CD4-positive, alpha-beta T cell (primary cell): ENCODE results near the gene MXRA5. TPM values are rescaled to one million over a fixed set of nuclear protein-coding genes. Genes with fewer than 3 reads are reported as not detected.
"Not testable (repeated sequence)": the region's sequence is repeated elsewhere in the genome, so short reads cannot be mapped to it uniquely, and the experiment has no call there.

ENCODE experiments used
- ATAC-seq: fragments of 200-7000 bp; cut with Tn5 transposase; one replicate; pipeline ENCODE4 v1.10.0; 2022; ENCODE audit warnings: mild to moderate bottlenecking; ENCODE audit not compliant: poor library complexity
- CTCF ChIA-PET: fragments of 350-600 bp; sonication (Branson Sonifier 250); formaldehyde crosslinking; loops from one replicate; lab custom pipeline; 2021; ENCODE audit warnings: antibody characterized with exemption, inconsistent platforms; lab: Charles Lee
- POLR2A ChIA-PET: fragments of 350-600 bp; sonication (Branson Sonifier 250); formaldehyde crosslinking; loops from one replicate; lab custom pipeline; 2021; ENCODE audit warnings: antibody characterized with exemption, inconsistent platforms; lab: Charles Lee
- DNase-seq, 14 experiments: peaks; one replicate each; pipeline ENCODE4 v3.0.0-alpha.2; 2013 to 2020; ENCODE audit warnings: mixed read lengths in 2 of 14
- H3K27ac ChIP-seq, 2 donors: one replicate each; pipeline versions ENCODE4 v1.5.1 to v1.7.0; 2013; ENCODE audit warnings: low read length in 2 of 2, low read depth in 1 of 2, mild to moderate bottlenecking in 1 of 2
- H3K27me3 ChIP-seq, 2 experiments: 1 replicate in 1 of 2; 2 replicates in 1 of 2; pipeline versions ENCODE4 v1.6.1 to v1.7.0; 2013; ENCODE audit warnings: low read length in 2 of 2, control low read depth in 1 of 2, mild to moderate bottlenecking in 1 of 2, moderate library complexity in 1 of 2; ENCODE audit not compliant: insufficient read depth in 2 of 2, control insufficient read depth in 1 of 2
- H3K36me3 ChIP-seq: one replicate; pipeline ENCODE4 v1.6.1; 2013; ENCODE audit warnings: low read length, control low read depth; ENCODE audit not compliant: insufficient read depth
- H3K4me1 ChIP-seq: one replicate; pipeline ENCODE4 v1.6.1; 2013; ENCODE audit warnings: low read length, control low read depth; ENCODE audit not compliant: insufficient read depth
- H3K4me3 ChIP-seq: one replicate; pipeline ENCODE4 v1.5.1; 2013; ENCODE audit warnings: mild to moderate bottlenecking, low read length, moderate library complexity
- H3K9me3 ChIP-seq, 2 experiments: 1 replicate in 1 of 2; 2 replicates in 1 of 2; pipeline versions ENCODE4 v1.6.1 to v1.7.0; 2013; ENCODE audit warnings: low read length in 2 of 2, mild to moderate bottlenecking in 2 of 2, control low read depth in 1 of 2, moderate library complexity in 1 of 2; ENCODE audit not compliant: control insufficient read depth in 1 of 2, insufficient read depth in 1 of 2
- H3K27ac Mint-ChIP-seq: one replicate; pipeline ENCODE4 v1.8.0; 2020; ENCODE audit warnings: mixed read lengths
- H3K27me3 Mint-ChIP-seq: one replicate; pipeline ENCODE4 v1.8.0; 2021; ENCODE audit warnings: mixed read lengths
- H3K36me3 Mint-ChIP-seq: one replicate; pipeline ENCODE4 v1.8.0; 2021; ENCODE audit warnings: low read depth, mixed read lengths
- H3K4me1 Mint-ChIP-seq: one replicate; pipeline ENCODE4 v1.8.0; 2021; ENCODE audit warnings: low read depth, mixed read lengths
- H3K4me3 Mint-ChIP-seq: one replicate; pipeline ENCODE4 v1.8.0; 2020; ENCODE audit warnings: mild to moderate bottlenecking, mixed read lengths
- H3K9me3 Mint-ChIP-seq: one replicate; pipeline ENCODE4 v1.8.0; 2020; ENCODE audit warnings: mixed read lengths
- CTCF ChIP-seq: fragments of 200-600 bp; IDR thresholded peaks from one replicate; pipeline ENCODE4 v1.8.0; 2022; ENCODE audit warnings: antibody characterized with exemption, mild to moderate bottlenecking
- intact Hi-C, 2 experiments: fragments of 100-400 bp; cut with DNase I in 1 of 2; cut with micrococcal nuclease in 1 of 2; formaldehyde crosslinking; loops; one replicate each; pipeline versions ENCODE4 v1.15.1 to v1.9.0; 2023 to 2025; cut with DNase I, micrococcal nuclease
- total RNA-seq, 174 experiments: library from RNA in 2 of 174; stranded (reverse) in 2 of 174; gene quantifications; one replicate each; pipeline ENCODE4 v1.2.3 and lab custom pipeline; 2021 to 2026

The MXRA5 gene
- total RNA-seq, 2 experiments from 2014 or later: not detected

DNA sequence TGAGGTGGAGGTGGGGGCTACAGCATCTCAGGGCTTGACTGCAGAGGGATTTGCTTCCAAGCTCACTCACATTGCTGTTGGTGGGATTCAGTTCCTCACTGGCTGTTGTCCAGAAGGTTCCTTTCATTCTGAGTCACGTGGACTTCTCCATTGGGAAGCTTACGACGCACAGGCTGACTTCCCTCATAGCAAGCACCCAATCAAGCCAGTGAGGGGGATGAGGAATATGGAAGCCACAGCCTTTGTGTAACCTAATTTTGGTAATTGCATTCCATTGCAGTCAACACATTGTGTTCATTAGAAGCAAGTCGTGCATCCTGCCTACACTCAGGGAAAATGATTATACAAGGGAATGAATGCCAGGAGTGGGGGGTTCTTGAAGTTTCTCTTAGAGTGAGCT, 32.7 kb upstream of the MXRA5 start:
- CTCF ChIA-PET: no interaction called here
- Histone ChIP-seq H3K27ac (no peak overlapping the region), H3K4me1 (no peaks in the 10 kb centered on the region), H3K36me3 (no peaks in the 10 kb centered on the region), H3K4me3 (no peak overlapping the region), H3K27me3 (no peaks in the 10 kb centered on the region), H3K9me3 (no peaks in the 10 kb centered on the region)
- H3K9me3 Mint-ChIP-seq: peaks cover 2% of the 10 kb centered on the region
- intact Hi-C loops: no loop called here
- H3K27me3 Mint-ChIP-seq: no peaks in the 10 kb centered on the region
- H3K4me1 Mint-ChIP-seq: no peaks in the 10 kb centered on the region
- H3K4me3 Mint-ChIP-seq: no peak overlapping the region
- POLR2A ChIA-PET: no interaction called here
- no peaks in the 10 kb centered on the region for H3K36me3 Mint-ChIP-seq
- DNase-seq (no peak), ATAC-seq (no peak)
- no peak overlapping the region for H3K27ac Mint-ChIP-seq
- no peak for TF ChIP-seq CTCF

GRCh38 chrX:3378156-3378555, 31.7 kb upstream of the MXRA5 start:
- DNase-seq: no peak
- Histone ChIP-seq H3K36me3 (no peaks in the 10 kb centered on the region), H3K4me3 (no peak overlapping the region), H3K4me1 (no peaks in the 10 kb centered on the region), H3K9me3 (no peaks in the 10 kb centered on the region), H3K27ac (no peak overlapping the region), H3K27me3 (no peaks in the 10 kb centered on the region)
- Mint-ChIP-seq H3K27ac (no peak overlapping the region), H3K4me1 (no peaks in the 10 kb centered on the region), H3K36me3 (no peaks in the 10 kb centered on the region), H3K4me3 (no peak overlapping the region), H3K9me3 (peaks cover 2% of the 10 kb centered on the region), H3K27me3 (no peaks in the 10 kb centered on the region)
- no peak for ATAC-seq
- no peak for TF ChIP-seq CTCF
- intact Hi-C loops: no loop called here
- CTCF ChIA-PET: no interaction called here
- POLR2A ChIA-PET: no interaction called here

DNA sequence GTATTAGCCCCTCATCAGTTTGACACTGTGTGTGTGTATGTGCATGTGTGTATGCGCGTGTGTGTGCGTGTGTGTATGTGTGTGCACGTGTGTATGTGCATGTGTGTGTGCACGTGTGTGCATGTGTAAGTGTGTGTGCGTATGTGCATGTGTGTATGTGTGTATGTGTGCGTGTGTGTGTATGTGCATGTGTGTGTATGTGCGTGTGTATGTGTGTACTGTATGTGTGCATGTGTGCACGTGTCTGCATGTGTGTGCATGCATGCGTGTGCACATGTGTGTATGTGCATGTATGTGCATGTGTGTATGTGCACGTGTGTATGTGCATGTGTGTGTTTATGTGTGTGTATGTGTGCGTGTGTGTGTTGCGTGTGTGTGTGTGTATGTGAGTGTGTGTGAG, 31.1 kb upstream of the MXRA5 start:
- H3K27ac Mint-ChIP-seq: no peak overlapping the region
- CTCF ChIA-PET: no interaction called here
- no peak overlapping the region for H3K4me3 ChIP-seq
- H3K36me3 ChIP-seq: no peaks in the 10 kb centered on the region
- no peaks in the 10 kb centered on the region for H3K4me1 ChIP-seq
- no peak for ATAC-seq
- intact Hi-C loops: no loop called here
- no peaks in the 10 kb centered on the region for H3K27me3 ChIP-seq
- POLR2A ChIA-PET: no interaction called here
- no peak overlapping the region for H3K27ac ChIP-seq
- no peaks in the 10 kb centered on the region for H3K9me3 ChIP-seq
- DNase-seq: no peak
- H3K9me3 Mint-ChIP-seq: peaks cover 2% of the 10 kb centered on the region
- no peaks in the 10 kb centered on the region for H3K36me3 Mint-ChIP-seq
- no peak for TF ChIP-seq CTCF
- no peaks in the 10 kb centered on the region for H3K27me3 Mint-ChIP-seq
- no peak overlapping the region for H3K4me3 Mint-ChIP-seq
- H3K4me1 Mint-ChIP-seq: no peaks in the 10 kb centered on the region

DNA sequence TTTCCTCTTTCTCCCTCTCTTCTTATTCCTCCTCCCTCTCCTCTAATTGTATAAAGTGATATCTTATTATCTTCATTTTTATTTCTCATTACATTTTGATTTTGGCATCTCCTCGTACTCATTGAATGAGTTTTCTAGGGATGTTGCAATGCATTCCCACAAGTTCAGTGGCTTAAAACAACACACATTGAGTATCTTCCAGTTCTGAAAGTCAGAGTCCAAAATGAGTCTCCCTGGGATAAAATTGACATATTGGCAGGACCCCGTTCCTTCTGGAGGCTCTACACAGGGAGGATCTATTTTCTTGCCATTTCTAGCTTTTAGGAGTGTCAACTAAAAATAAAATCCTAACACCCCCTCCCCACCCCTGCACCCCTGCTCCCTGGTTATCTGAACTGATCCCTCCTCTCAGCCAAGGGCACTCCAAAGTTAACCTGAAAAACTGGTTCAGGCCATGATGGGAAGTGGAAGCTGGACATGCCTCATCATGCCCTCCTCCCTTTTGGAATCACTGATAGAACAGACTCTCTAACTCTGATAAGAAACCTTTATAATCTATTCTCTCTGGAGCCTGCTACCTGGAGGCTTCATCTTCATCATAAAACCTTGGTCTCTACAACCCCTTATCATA, 29.5 kb upstream of the MXRA5 start:
- H3K9me3 ChIP-seq, CTCF ChIA-PET, H3K27ac ChIP-seq, ATAC-seq, H3K4me1 Mint-ChIP-seq, DNase-seq, POLR2A ChIA-PET, H3K36me3 Mint-ChIP-seq, H3K4me3 ChIP-seq, H3K4me3 Mint-ChIP-seq, H3K27me3 ChIP-seq, H3K27ac Mint-ChIP-seq, H3K36me3 ChIP-seq, H3K27me3 Mint-ChIP-seq, H3K9me3 Mint-ChIP-seq, H3K4me1 ChIP-seq, intact Hi-C loops: not testable (repeated sequence)
